Esophagus (tissue), 2 donors: ENCODE measurements around the gene MT1E. TPM values are rescaled to one million over a fixed set of nuclear protein-coding genes. Genes with fewer than 3 reads are reported as not detected.

ENCODE experiments used
- H3K27ac ChIP-seq, 2 donors: one replicate each; pipeline ENCODE4 v1.5.1; 2013; ENCODE audit warnings: low read depth in 2 of 2, mild to moderate bottlenecking in 2 of 2, inconsistent platforms in 1 of 2, low read length in 1 of 2, moderate library complexity in 1 of 2
- H3K27me3 ChIP-seq, 2 donors: one replicate each; pipeline ENCODE4 v1.6.1; 2013; ENCODE audit warnings: low read length in 2 of 2, control low read depth in 1 of 2, mild to moderate bottlenecking in 1 of 2; ENCODE audit not compliant: insufficient read depth in 2 of 2, control insufficient read depth in 1 of 2
- H3K36me3 ChIP-seq, 2 donors: one replicate each; pipeline ENCODE4 v1.6.1; 2013; ENCODE audit warnings: low read length in 1 of 2; ENCODE audit not compliant: control insufficient read depth in 2 of 2, insufficient read depth in 2 of 2
- H3K4me1 ChIP-seq, 2 donors: one replicate each; pipeline ENCODE4 v1.6.1; 2013; ENCODE audit warnings: low read length in 1 of 2; ENCODE audit not compliant: control insufficient read depth in 2 of 2, insufficient read depth in 2 of 2
- H3K4me3 ChIP-seq, 2 donors: one replicate each; pipeline ENCODE4 v1.5.1; 2013; ENCODE audit warnings: low read length in 2 of 2, mild to moderate bottlenecking in 2 of 2, low read depth in 1 of 2, moderate library complexity in 1 of 2
- H3K9me3 ChIP-seq, 2 donors: one replicate each; pipeline ENCODE4 v1.6.1; 2013; ENCODE audit warnings: mild to moderate bottlenecking in 2 of 2, low read depth in 1 of 2, low read length in 1 of 2, moderate library complexity in 1 of 2; ENCODE audit not compliant: control insufficient read depth in 2 of 2, insufficient read depth in 1 of 2
- WGBS, 2 donors: extraction: QIAGEN DNeasy Blood & Tissue Kit; methylation state at CpG; one replicate each; pipeline ENCODE4 v1.1.7; 2013; 5-methylcytosine and 5-hydroxymethylcytosine counted together
- polyA plus RNA-seq, 2 donors: library from polyadenylated mRNA; stranded (reverse); fragments of 200-250 nt; gene quantifications; one replicate each; pipeline ENCODE4 v1.2.3, GENCODE V29; 2013
- donor health status: healthy with polysubstance abuse.
- donor health status: Bipolar disorder and iron deficiency.

MT1E gene
- polyA plus RNA-seq, 2 donors: 232 to 268 TPM

DNA sequence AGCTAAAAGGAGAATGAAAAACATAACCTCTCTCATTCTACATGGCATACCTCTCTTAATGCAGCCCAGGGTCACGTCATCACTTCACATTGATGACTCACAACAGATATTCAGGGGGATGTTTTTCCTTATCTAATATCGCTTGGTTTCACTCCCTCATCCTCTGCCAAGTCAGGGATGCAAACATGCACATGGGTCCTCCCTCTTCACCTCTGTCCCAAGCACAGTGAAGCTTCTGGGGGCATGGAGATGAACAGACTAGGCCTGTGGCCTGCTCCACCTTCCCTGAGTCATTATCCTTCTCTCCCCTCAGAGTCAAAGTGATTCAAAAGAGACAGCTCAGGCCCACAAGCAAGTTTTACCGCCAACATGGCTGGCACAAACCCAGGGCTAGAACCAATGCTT is 19.5 kb upstream of the MT1E start:
- Histone ChIP-seq H3K27me3 (no peaks in the 10 kb centered on the region), H3K9me3 (no peaks in the 10 kb centered on the region), H3K36me3 (no peaks in the 10 kb centered on the region), H3K4me1 (peaks cover 0 to 22% of the 10 kb centered on the region in 2 donors), H3K27ac (peak overlapping the region; percentile 93 to 97), H3K4me3 (no peak overlapping the region)
- WGBS, 2 donors: 31 to 42% methylated on average over 3 of the region's 3 CpGs

DNA sequence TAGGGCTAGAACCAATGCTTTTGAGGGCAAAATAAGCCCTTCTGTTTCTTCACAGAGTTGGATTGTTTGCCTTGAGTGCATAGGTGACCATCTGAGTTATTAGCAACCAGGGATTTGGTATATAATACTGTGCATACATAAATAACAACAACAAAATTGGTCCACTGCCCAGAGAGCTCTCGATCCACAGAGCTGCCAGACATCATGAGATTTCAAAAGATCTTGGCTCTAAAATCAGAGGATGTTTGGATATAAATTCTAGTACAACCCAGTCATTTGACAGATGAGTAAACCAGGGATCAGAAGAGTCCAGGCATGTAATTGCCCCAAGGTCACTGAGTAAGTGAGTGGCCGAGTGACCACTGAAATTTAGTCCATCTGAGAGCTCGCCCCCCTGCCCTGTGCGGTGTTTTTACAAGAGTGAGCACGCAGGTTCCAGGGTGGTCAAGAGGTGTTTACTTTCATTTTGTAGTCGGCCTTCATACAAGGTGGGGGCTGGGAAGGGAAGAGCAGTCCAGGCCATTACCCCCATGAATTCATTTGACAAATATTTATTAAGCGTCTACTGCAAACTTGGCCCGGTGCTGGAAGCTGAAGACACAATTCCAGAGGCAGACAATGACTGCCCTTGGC is 19.0 kb upstream of the MT1E start:
- 27 to 32% methylated on average over 8 of the region's 8 CpGs for WGBS, 2 donors
- no peaks in the 10 kb centered on the region for H3K27me3 ChIP-seq
- peak overlapping the region; percentile 93 to 97 for H3K27ac ChIP-seq
- H3K9me3 ChIP-seq: no peaks in the 10 kb centered on the region
- peaks cover 0 to 27% of the 10 kb centered on the region in 2 donors for H3K4me1 ChIP-seq
- H3K36me3 ChIP-seq: no peaks in the 10 kb centered on the region
- H3K4me3 ChIP-seq: no peak overlapping the region

DNA sequence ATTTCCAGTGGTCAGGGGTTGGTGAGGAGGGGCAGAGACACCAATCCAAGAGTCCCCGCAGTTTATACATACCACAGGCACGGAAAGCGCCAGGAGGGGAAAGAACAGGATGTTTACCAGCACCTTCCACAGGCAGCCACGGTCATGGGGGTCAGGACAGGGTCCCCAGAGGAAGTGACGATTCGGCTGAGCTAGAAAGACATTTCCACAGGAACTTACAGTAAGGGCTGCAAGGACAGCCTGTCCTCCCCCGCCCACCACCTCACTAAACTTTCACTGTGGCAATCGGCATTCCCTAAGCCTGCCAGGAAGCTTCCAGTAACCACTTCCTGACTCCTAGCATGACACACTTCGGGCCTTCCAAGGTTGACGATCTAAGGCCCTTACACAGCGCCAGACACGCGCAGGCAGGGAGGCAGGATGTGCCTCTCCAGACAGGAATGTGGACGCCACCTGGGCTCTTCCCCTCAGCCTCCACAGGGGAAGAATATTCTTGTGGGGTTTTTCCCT is 18.4 kb upstream of the MT1E start:
- H3K9me3 ChIP-seq: no peaks in the 10 kb centered on the region
- no peak overlapping the region for H3K4me3 ChIP-seq
- peak overlapping the region; percentile 93 to 97 for H3K27ac ChIP-seq
- H3K36me3 ChIP-seq: no peaks in the 10 kb centered on the region
- peaks cover 0 to 28% of the 10 kb centered on the region in 2 donors for H3K4me1 ChIP-seq
- WGBS, 2 donors: 22 to 47% methylated on average over 14 of the region's 14 CpGs
- H3K27me3 ChIP-seq: no peaks in the 10 kb centered on the region

DNA sequence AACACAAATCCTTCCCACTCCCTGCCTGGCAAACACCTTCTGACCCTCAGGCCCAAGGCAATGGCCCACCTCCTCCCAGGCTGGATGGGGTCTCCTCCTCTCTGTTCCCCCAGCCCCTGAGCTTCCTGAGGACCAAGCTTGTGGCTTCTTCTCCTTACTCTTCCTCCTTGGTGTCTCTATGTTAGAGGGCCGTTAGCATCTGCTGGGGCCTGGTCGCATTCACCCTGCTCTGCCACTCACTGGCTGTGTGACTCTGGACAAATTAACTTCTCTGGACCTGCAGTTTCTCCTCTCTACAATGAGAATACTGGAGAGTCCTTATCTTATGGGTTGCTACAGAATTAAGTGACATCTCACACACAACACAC is 17.9 kb upstream of the MT1E start:
- Histone ChIP-seq H3K9me3 (no peaks in the 10 kb centered on the region), H3K27ac (peak overlapping the region; percentile 93 to 97), H3K36me3 (no peaks in the 10 kb centered on the region), H3K27me3 (no peaks in the 10 kb centered on the region), H3K4me1 (peaks cover 0 to 28% of the 10 kb centered on the region in 2 donors), H3K4me3 (peak overlapping the region in 1 of 2 donors; percentile 26)
- WGBS, 2 donors: 40 to 64% methylated on average over 2 of the region's 2 CpGs

GRCh38 chr16:56608043-56608875 is 17.3 kb upstream of the MT1E start, which contains the start of gene MT2A:
Gene MT2A (plus strand): TSS chr16:56608584. CDS start chr16:56608656, 72 bp downstream.
- Histone ChIP-seq H3K4me1 (peaks cover 0 to 28% of the 10 kb centered on the region in 2 donors), H3K9me3 (no peaks in the 10 kb centered on the region), H3K27me3 (no peaks in the 10 kb centered on the region), H3K27ac (peak within 1 kb of the TSS; percentile 93 to 97), H3K36me3 (no peaks in the 10 kb centered on the region), H3K4me3 (peak within 1 kb of the TSS; percentile 51 to 56)
- 3 to 5% methylated on average over 62 of the region's 62 CpGs for WGBS, 2 donors

DNA sequence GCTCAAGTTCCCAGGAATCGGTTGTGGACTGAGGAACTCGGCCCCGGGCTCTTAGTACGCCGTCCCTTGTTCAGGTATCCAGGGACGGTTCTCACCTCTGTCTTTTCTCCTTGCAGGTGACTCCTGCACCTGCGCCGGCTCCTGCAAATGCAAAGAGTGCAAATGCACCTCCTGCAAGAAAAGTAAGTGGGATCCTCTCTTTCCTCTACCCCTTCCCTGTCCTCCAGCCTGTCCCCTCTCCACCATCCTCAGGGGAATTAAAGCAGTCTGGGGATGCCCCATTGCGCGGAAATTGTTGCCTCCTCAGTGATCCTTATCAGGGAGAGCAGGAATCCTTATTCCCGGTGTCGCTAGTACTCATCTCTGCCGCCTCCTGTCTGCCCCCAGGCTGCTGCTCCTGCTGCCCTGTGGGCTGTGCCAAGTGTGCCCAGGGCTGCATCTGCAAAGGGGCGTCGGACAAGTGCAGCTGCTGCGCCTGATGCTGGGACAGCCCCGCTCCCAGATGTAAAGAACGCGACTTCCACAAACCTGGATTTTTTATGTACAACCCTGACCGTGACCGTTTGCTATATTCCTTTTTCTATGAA is 16.6 kb upstream of the MT1E start:
- 0% methylated on average over 21 of the region's 21 CpGs for WGBS, 2 donors
- no peaks in the 10 kb centered on the region for H3K27me3 ChIP-seq
- H3K36me3 ChIP-seq: no peaks in the 10 kb centered on the region
- H3K4me1 ChIP-seq: peaks cover 0 to 28% of the 10 kb centered on the region in 2 donors
- H3K9me3 ChIP-seq: no peaks in the 10 kb centered on the region
- H3K27ac ChIP-seq: peak overlapping the region; percentile 77 to 79
- peak overlapping the region; percentile 51 to 56 for H3K4me3 ChIP-seq

GRCh38 chr16:56609463-56609921 is 16.1 kb upstream of the MT1E start:
- Histone ChIP-seq H3K27me3 (no peaks in the 10 kb centered on the region), H3K36me3 (no peaks in the 10 kb centered on the region), H3K9me3 (no peaks in the 10 kb centered on the region), H3K27ac (peak overlapping the region; percentile 79 to 92), H3K4me1 (peaks cover 0 to 28% of the 10 kb centered on the region in 2 donors), H3K4me3 (peak overlapping the region; percentile 51 to 56)
- WGBS, 2 donors: 0 to 1% methylated on average over 6 of the region's 6 CpGs

- peak overlapping the region; percentile 79 to 97 for H3K27ac ChIP-seq
- H3K4me3 ChIP-seq: peak overlapping the region in 1 of 2 donors; percentile 56
- H3K9me3 ChIP-seq: no peaks in the 10 kb centered on the region
- peaks cover 0 to 28% of the 10 kb centered on the region in 2 donors for H3K4me1 ChIP-seq
- H3K27me3 ChIP-seq: no peaks in the 10 kb centered on the region
- no peaks in the 10 kb centered on the region for H3K36me3 ChIP-seq
- 7 to 9% methylated on average over 10 of the region's 10 CpGs for WGBS, 2 donors
Observed at GRCh38 chr16:56610017-56610608, 15.5 kb upstream of the MT1E start.

DNA sequence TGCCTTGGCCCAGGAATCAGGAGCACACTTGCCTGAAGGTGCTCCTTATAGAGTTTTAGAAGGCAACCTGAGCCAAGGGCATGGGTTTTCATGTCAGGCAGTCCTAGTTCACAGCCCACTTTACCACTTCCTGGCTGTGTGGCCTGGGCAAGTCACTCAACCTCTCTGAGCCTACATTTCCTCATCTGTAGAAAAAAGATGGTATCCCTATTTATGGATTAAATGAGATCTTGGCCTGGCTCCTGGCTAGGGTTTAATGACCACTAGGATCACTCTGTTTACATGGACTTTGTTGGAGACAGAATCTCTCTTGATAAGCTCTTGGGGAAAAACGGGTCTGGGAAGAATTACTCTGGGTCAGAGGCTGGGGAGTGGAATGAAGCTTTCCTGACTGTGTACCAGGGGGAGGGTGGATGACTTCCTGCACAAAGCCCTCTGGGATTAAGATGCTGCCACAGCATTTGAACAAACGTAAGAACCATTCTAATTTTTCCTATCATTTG is 14.9 kb upstream of the MT1E start:
- Histone ChIP-seq H3K4me3 (no peak overlapping the region), H3K27ac (peak overlapping the region; percentile 79 to 97), H3K4me1 (peaks cover 0 to 28% of the 10 kb centered on the region in 2 donors), H3K36me3 (no peaks in the 10 kb centered on the region), H3K9me3 (no peaks in the 10 kb centered on the region), H3K27me3 (no peaks in the 10 kb centered on the region)
- 20 to 22% methylated on average over 2 of the region's 2 CpGs for WGBS, 2 donors
